ENCODE data around the gene DCDC2C.

DCDC2C gene

DNA sequence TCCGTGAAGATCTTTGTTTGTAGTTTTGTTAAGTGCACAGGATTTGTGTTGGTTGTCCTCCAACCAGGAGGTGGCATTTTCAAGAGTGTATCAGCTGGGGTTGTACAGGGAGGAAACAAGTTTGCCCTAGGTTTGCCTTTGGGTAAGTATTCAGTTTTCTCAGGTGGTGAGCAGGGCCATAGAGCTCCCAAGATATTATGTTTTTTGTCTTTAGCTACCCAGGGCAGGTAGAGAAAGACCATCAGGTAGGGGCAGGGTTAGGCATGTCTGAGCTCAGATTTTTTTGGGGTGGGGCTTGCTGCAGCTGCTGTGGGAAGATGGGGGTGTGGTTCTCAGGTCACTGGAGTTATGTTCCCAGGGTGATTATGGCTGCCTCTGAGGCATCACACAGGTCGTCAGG, 191.6 kb downstream of the DCDC2C start:
- no peak for DNase-seq (ENCODE audit: low read depth in 2 of 2)
